A549 (cell line): Measurements from ENCODE around the gene DECR2. TPM values are rescaled to one million over a fixed set of nuclear protein-coding genes. Genes with fewer than 3 reads are reported as not detected.

ENCODE experiments used
- ATAC-seq, 2 experiments: fragments of 200-7000 bp in 1 of 2; fragments of >200 bp in 1 of 2; cut with Nextera tagmentation in 1 of 2; cut with Tn5 transposase in 1 of 2; 3 replicates each; pipeline versions ENCODE4 v1.8.0 to v1.9.1; 2018 to 2020; ENCODE audit warnings: mild to moderate bottlenecking in 1 of 2, moderate library complexity in 1 of 2
- CTCF ChIA-PET: fragments of 300-600 bp; sonication (Branson Sonifier 250); formaldehyde crosslinking; extraction: SDS; loops from one replicate; lab custom pipeline; 2021; ENCODE audit warnings: antibody characterized with exemption, inconsistent platforms; lab: Yijun Ruan, JAX
- POLR2A ChIA-PET: fragments of 350-600 bp; formaldehyde crosslinking; extraction: SDS; loops from one replicate; lab custom pipeline; 2021; ENCODE audit warnings: antibody characterized with exemption, inconsistent platforms; lab: Yijun Ruan, JAX
- DNase-seq, 2 experiments: peaks; one replicate each; pipeline versions ENCODE4 v3.0.0 to v3.0.0-alpha.2; 2011 to 2016; ENCODE audit warnings: low read depth in 1 of 2, low spot score in 1 of 2
- FAIRE-seq: peaks from 2 replicates; lab custom pipeline; 2011; peaks lifted over from hg19 to GRCh38; lab: Jason Lieb, UNC
- H3K27ac ChIP-seq, 2 experiments: fragments of >200 bp; sonication (Bioruptor Twin); formaldehyde crosslinking; 3 replicates each; pipeline ENCODE4 v1.5.1; 2016 to 2017
- H3K4me1 ChIP-seq: fragments of >200 bp; sonication (Bioruptor Twin); formaldehyde crosslinking; 3 replicates; pipeline ENCODE4 v1.6.1; 2016
- H3K4me2 ChIP-seq: fragments of >200 bp; sonication (Bioruptor Twin); formaldehyde crosslinking; 3 replicates; pipeline ENCODE4 v1.6.1; 2016
- H3K4me3 ChIP-seq: fragments of >200 bp; sonication (Bioruptor Twin); formaldehyde crosslinking; 3 replicates; pipeline ENCODE4 v1.5.1; 2016
- H3K9me3 ChIP-seq: fragments of >200 bp; sonication (Bioruptor Twin); formaldehyde crosslinking; 3 replicates; pipeline ENCODE4 v1.6.1; 2016
- CHD4 ChIP-seq: fragments of 200-600 bp; sonication (generic); IDR thresholded peaks from 2 replicates; pipeline ENCODE4 v1.6.1; 2016; ENCODE audit warnings: antibody characterized with exemption, mild to moderate bottlenecking, borderline replicate concordance
- EP300 ChIP-seq, 2 experiments: fragments of >200 bp; sonication (Bioruptor Twin); formaldehyde crosslinking; IDR thresholded peaks; 2 replicates in 1 of 2; 3 replicates in 1 of 2; pipeline ENCODE4 v1.6.1; 2016 to 2017
- ESRRA ChIP-seq: fragments of 150-350 bp; IDR thresholded peaks from 2 replicates; pipeline ENCODE4 v1.6.1; 2014; ENCODE audit warnings: mild to moderate bottlenecking, low read length, borderline replicate concordance
- FOSB ChIP-seq: fragments of 250-450 bp; sonication (Bioruptor Pico); IDR thresholded peaks from 2 replicates; pipeline ENCODE4 v1.5.0; 2020; ENCODE audit warnings: mild to moderate bottlenecking, moderate library complexity
- HOXA7 ChIP-seq: fragments of 250-450 bp; sonication (Bioruptor Pico); IDR thresholded peaks from 2 replicates; pipeline ENCODE4 v1.5.0; 2020; ENCODE audit warnings: mild to moderate bottlenecking, moderate library complexity
- HOXB5 ChIP-seq: fragments of 250-450 bp; sonication (Bioruptor Pico); IDR thresholded peaks from 2 replicates; pipeline ENCODE4 v1.5.0; 2020; ENCODE audit warnings: mild to moderate bottlenecking, moderate library complexity
- JUNB ChIP-seq: fragments of >200 bp; sonication (Bioruptor Twin); formaldehyde crosslinking; IDR thresholded peaks from 2 replicates; pipeline ENCODE4 v1.6.1; 2016
- KDM5A ChIP-seq: fragments of 200-600 bp; sonication (generic); IDR thresholded peaks from 2 replicates; pipeline ENCODE4 v1.6.1; 2016; ENCODE audit warnings: antibody characterized with exemption, mild to moderate bottlenecking
- MAFK ChIP-seq: fragments of 450-650 bp; IDR thresholded peaks from 2 replicates; pipeline ENCODE4 v1.6.1; 2014; ENCODE audit not compliant: partially characterized antibody
- MAZ ChIP-seq: fragments of 150-350 bp; IDR thresholded peaks from 2 replicates; pipeline ENCODE4 v1.6.1; 2014; ENCODE audit warnings: antibody characterized with exemption, low read depth, low read length, borderline replicate concordance
- MYC ChIP-seq: IDR thresholded peaks from 2 replicates; pipeline ENCODE4 v1.6.1; 2012; ENCODE audit warnings: mild to moderate bottlenecking, inconsistent platforms, low read length, improper control_type of control experiment, borderline replicate concordance
- NFE2L2 ChIP-seq: fragments of 150-350 bp; conservative IDR thresholded peaks from 2 replicates; pipeline ENCODE4 v1.6.1; 2014; ENCODE audit warnings: low read length
- POLR2A ChIP-seq: IDR thresholded peaks from 2 replicates; pipeline ENCODE4 v1.6.1; 2012; ENCODE audit warnings: mild to moderate bottlenecking, low read length
- RCOR1 ChIP-seq: fragments of 150-350 bp; IDR thresholded peaks from 2 replicates; pipeline ENCODE4 v1.6.1; 2014; ENCODE audit warnings: antibody characterized with exemption, low read length, low read depth
- RFX5 ChIP-seq: fragments of 450-650 bp; IDR thresholded peaks from 2 replicates; pipeline ENCODE4 v1.7.1; 2014; ENCODE audit warnings: antibody characterized with exemption, mild to moderate bottlenecking, moderate library complexity
- RNF2 ChIP-seq: fragments of 200-600 bp; sonication (generic); IDR thresholded peaks from 2 replicates; pipeline ENCODE4 v1.6.1; 2016; ENCODE audit warnings: low read depth, mild to moderate bottlenecking, antibody characterized with exemption, moderate library complexity, borderline replicate concordance
- TFCP2L1 ChIP-seq: fragments of 250-450 bp; sonication (Bioruptor Pico); IDR thresholded peaks from 2 replicates; pipeline ENCODE4 v1.5.0; 2021; ENCODE audit warnings: mild to moderate bottlenecking
- WGBS: methylation state at CpG from one replicate; pipeline ENCODE4 v1.1.6; 2017; ENCODE audit errors: missing lambda C conversion rate; 5-methylcytosine and 5-hydroxymethylcytosine counted together
- polyA plus RNA-seq, 4 experiments: library from polyadenylated mRNA; depleted of rRNA in 3 of 4; stranded (reverse); fragments of >200 nt; fragmentation: RNase III in 1 of 4; extraction: RNeasy Plus Mini Kit Qiagen cat#74134 plus additional on column Dnase treatment in 1 of 4; gene quantifications; 2 replicates in 3 of 4; 3 replicates in 1 of 4; pipeline ENCODE4 v1.2.3, GENCODE V29; 2011 to 2017
- TF ChIP-seq, protein P1 (sequence below): fragments of >200 bp; sonication (Bioruptor Twin); formaldehyde crosslinking; IDR thresholded peaks from 2 replicates; pipeline ENCODE4 v1.6.1; 2016
- TF ChIP-seq, protein P2 (sequence below): IDR thresholded peaks from 2 replicates; pipeline ENCODE4 v1.6.1; 2012; ENCODE audit warnings: low read depth, borderline replicate concordance
- TF ChIP-seq, protein P3 (sequence below): fragments of 150-350 bp; IDR thresholded peaks from 2 replicates; pipeline ENCODE4 v1.6.1; 2014; ENCODE audit warnings: low read depth, mild to moderate bottlenecking, low read length
- TF ChIP-seq, protein P4 (sequence below): fragments of 200-600 bp; sonication (generic); IDR thresholded peaks from 2 replicates; pipeline ENCODE4 v1.6.1; 2016; ENCODE audit warnings: antibody characterized with exemption, mild to moderate bottlenecking, moderate library complexity
- TF ChIP-seq, protein P5 (sequence below): fragments of >200 bp; sonication (Bioruptor Twin); formaldehyde crosslinking; IDR thresholded peaks from 3 replicates; pipeline ENCODE4 v1.5.1; 2016

Gene DECR2
- polyA plus RNA-seq, 2 of the 4 experiments (the other 2 are of a cell fraction) = 15.5 to 34.2 TPM

DNA sequence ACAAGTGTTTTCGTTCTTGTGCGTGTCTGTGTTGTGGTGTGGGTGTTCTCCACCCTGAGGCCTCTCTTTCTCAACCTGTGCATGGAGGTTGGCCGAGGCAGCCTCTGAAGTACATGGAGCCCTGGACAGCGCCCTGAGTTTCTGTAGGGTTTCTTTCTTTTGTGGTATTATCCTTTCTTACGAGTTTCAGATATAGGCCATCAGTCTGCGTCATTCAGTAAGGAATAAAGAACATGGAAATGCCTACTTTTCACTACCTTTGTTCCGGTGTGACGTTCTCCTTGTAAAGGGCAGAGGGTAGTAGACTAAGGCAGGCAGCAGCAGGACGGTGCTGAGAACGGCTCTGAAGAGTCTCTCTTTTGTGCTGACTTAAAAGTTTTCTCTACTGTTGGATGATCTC is 42.3 kb downstream of the DECR2 start:
- CTCF ChIA-PET = no interaction called here
- DNase-seq (no peak), ATAC-seq (no peak), FAIRE-seq (no peak)
- no peak for TF ChIP-seq ESRRA
- TF ChIP-seq, protein P1, sequence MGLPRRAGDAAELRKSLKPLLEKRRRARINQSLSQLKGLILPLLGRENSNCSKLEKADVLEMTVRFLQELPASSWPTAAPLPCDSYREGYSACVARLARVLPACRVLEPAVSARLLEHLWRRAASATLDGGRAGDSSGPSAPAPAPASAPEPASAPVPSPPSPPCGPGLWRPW = no peak
- no peak for TF ChIP-seq HOXB5 (CRISPR knock-in tag)
- TF ChIP-seq HOXA7 (CRISPR knock-in tag) = no peak
- TF ChIP-seq MAZ = no peak
- no peak for TF ChIP-seq RFX5
- no peak for TF ChIP-seq MYC
- TF ChIP-seq, protein P2, sequence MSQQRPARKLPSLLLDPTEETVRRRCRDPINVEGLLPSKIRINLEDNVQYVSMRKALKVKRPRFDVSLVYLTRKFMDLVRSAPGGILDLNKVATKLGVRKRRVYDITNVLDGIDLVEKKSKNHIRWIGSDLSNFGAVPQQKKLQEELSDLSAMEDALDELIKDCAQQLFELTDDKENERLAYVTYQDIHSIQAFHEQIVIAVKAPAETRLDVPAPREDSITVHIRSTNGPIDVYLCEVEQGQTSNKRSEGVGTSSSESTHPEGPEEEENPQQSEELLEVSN = no peak
- TF ChIP-seq NFE2L2 = no peak
- TF ChIP-seq KDM5A = no peak
- no peak for TF ChIP-seq MAFK
- TF ChIP-seq, protein P3, sequence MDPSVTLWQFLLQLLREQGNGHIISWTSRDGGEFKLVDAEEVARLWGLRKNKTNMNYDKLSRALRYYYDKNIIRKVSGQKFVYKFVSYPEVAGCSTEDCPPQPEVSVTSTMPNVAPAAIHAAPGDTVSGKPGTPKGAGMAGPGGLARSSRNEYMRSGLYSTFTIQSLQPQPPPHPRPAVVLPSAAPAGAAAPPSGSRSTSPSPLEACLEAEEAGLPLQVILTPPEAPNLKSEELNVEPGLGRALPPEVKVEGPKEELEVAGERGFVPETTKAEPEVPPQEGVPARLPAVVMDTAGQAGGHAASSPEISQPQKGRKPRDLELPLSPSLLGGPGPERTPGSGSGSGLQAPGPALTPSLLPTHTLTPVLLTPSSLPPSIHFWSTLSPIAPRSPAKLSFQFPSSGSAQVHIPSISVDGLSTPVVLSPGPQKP = no peak
- no peak for TF ChIP-seq RNF2
- TF ChIP-seq, protein P4, sequence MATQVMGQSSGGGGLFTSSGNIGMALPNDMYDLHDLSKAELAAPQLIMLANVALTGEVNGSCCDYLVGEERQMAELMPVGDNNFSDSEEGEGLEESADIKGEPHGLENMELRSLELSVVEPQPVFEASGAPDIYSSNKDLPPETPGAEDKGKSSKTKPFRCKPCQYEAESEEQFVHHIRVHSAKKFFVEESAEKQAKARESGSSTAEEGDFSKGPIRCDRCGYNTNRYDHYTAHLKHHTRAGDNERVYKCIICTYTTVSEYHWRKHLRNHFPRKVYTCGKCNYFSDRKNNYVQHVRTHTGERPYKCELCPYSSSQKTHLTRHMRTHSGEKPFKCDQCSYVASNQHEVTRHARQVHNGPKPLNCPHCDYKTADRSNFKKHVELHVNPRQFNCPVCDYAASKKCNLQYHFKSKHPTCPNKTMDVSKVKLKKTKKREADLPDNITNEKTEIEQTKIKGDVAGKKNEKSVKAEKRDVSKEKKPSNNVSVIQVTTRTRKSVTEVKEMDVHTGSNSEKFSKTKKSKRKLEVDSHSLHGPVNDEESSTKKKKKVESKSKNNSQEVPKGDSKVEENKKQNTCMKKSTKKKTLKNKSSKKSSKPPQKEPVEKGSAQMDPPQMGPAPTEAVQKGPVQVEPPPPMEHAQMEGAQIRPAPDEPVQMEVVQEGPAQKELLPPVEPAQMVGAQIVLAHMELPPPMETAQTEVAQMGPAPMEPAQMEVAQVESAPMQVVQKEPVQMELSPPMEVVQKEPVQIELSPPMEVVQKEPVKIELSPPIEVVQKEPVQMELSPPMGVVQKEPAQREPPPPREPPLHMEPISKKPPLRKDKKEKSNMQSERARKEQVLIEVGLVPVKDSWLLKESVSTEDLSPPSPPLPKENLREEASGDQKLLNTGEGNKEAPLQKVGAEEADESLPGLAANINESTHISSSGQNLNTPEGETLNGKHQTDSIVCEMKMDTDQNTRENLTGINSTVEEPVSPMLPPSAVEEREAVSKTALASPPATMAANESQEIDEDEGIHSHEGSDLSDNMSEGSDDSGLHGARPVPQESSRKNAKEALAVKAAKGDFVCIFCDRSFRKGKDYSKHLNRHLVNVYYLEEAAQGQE = no peak
- TF ChIP-seq TFCP2L1 (CRISPR knock-in tag) = no peak
- TF ChIP-seq, protein P5, sequence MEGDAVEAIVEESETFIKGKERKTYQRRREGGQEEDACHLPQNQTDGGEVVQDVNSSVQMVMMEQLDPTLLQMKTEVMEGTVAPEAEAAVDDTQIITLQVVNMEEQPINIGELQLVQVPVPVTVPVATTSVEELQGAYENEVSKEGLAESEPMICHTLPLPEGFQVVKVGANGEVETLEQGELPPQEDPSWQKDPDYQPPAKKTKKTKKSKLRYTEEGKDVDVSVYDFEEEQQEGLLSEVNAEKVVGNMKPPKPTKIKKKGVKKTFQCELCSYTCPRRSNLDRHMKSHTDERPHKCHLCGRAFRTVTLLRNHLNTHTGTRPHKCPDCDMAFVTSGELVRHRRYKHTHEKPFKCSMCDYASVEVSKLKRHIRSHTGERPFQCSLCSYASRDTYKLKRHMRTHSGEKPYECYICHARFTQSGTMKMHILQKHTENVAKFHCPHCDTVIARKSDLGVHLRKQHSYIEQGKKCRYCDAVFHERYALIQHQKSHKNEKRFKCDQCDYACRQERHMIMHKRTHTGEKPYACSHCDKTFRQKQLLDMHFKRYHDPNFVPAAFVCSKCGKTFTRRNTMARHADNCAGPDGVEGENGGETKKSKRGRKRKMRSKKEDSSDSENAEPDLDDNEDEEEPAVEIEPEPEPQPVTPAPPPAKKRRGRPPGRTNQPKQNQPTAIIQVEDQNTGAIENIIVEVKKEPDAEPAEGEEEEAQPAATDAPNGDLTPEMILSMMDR = no peak
- TF ChIP-seq CHD4 = no peak
- no peak for TF ChIP-seq RCOR1
- TF ChIP-seq JUNB = no peak
- H3K9me3 ChIP-seq = no peaks in the 10 kb centered on the region
- no peak overlapping the region for H3K4me3 ChIP-seq
- WGBS = 90% methylated on average over 10 of the region's 10 CpGs
- peaks cover 5% of the 10 kb centered on the region; the same call in 1 of the 3 replicates for H3K4me1 ChIP-seq
- no peak overlapping the region for H3K4me2 ChIP-seq
- H3K27ac ChIP-seq = no peak overlapping the region
- POLR2A ChIA-PET = no interaction called here

DNA sequence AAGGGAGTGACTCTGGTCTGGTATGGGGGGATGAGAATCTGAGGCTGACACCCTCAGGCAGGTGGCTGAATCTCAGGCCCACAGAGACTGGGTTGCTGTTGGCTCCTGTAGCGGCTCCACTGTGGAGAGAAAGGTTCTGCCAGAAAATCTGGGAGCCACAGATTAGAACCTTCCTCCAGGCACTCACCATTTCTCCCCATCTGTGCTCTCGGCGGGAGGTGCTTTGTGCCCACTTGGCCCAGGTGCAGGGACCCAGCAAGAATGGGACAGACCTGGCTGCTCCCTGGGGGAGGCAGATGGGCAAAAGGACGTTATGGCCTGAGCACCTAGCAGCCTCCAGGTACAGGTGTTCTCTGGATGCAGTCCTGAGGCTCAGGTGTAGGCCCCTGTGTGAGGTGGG is 43.9 kb downstream of the DECR2 start:
- CTCF ChIA-PET = interaction anchor here (0.8 to 2.1 kb wide), 2 partner anchors 42 to 83 kb away, joined by 3 to 5 read pairs; no protein-coding TSS in a partner anchor
- POLR2A ChIA-PET = no interaction called here
- 88% methylated on average over 4 of the region's 4 CpGs for WGBS
- Histone ChIP-seq H3K4me3 (no peak overlapping the region), H3K27ac (no peak overlapping the region), H3K4me1 (peaks cover 11% of the 10 kb centered on the region), H3K4me2 (no peak overlapping the region), H3K9me3 (no peaks in the 10 kb centered on the region)
- TF ChIP-seq MAFK = no peak
- no peak for TF ChIP-seq NFE2L2
- TF ChIP-seq, protein P3 = no peak
- no peak for TF ChIP-seq FOSB (CRISPR knock-in tag)
- no peak for TF ChIP-seq POLR2A
- no peak for TF ChIP-seq EP300 (IDR thresholded peaks at IDR 0.05)
- no peak for FAIRE-seq
- no peak for ATAC-seq
- DNase-seq = no peak
